GM18507 (cell line): ENCODE results near the gene CACUL1.
"Not testable (repeated sequence)": the region's sequence is repeated elsewhere in the genome, so short reads cannot be mapped to it uniquely, and the experiment has no call there.

ENCODE experiments used
- DNase-seq: peaks from one replicate; pipeline ENCODE4 v3.0.0; 2011; ENCODE audit warnings: low read depth; ENCODE audit not compliant: insufficient read length; ENCODE audit errors: extremely low spot score
- FAIRE-seq: peaks from 2 replicates; lab custom pipeline; 2011; peaks lifted over from hg19 to GRCh38; lab: Jason Lieb, UNC

CACUL1 gene

GRCh38 chr10:118666350-118666749 lies 88.4 kb downstream of the CACUL1 start:
- FAIRE-seq: no peak
- DNase-seq: no peak

- FAIRE-seq (no peak), DNase-seq (no peak)
Measured at GRCh38 chr10:118664321-118664720, 90.4 kb downstream of the CACUL1 start.

GRCh38 chr10:118663176-118663575 lies 91.6 kb downstream of the CACUL1 start:
- FAIRE-seq (no peak), DNase-seq (no peak)

DNA sequence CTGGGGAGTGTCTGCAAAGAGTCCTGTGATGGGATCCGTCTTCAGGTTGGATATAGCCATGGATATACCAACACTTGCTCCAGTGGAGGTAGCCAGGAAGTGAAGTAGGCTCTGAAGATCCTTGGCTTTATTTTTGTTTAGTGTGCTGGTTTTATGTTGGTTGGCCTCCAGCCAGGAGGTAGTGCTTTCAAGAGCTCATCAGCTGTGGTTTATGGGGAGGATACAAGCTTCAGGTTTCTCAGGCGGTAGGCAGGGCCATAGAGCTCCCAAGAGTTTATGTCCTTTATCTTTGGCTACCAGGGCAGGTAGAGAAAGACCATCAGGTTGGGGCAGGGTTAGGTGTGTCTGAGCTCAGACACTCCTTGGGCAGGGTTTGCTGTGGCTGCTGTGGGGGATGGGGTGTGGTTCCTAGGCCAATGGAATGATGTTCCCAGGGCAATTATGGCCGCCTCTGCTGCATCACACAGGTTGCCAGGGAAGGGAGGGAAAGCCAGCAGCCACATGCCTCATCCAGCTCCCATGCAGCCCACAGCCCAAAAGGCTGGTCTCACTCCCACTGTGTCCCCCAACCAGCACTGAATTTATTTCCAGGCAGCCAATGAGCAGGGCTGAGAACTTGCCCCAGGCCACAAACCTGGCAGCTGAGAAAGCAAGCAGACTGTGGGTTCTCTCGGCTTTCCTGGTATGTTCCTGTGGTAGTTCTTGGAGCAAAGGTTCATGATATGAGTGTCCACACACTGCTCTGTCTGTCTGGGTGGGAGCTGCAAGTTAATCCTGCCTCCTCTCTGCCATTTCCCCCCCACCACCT lies 92.3 kb downstream of the CACUL1 start:
- FAIRE-seq (no peak), DNase-seq (no peak)

DNA sequence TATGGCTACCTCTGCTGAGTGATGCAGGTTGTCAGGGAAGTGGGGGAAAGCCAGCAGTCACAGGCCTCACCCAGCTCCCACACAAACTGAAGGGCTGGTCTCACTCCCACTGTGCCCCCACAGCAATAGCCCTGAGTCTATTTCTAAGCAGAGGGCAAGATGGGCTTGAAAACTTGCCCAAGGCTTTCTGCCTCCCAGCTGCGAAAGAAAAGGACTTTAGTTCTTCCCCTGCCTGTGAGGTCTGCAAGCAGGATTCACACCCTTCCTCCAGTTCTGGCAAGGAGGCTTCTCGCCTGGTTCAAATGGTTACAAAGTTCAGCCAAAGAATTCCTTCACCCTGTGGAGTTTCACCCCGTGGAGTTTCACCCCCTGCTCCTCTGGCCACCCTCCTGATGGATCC lies 96.0 kb downstream of the CACUL1 start:
- no peak for FAIRE-seq
- no peak for DNase-seq

DNA sequence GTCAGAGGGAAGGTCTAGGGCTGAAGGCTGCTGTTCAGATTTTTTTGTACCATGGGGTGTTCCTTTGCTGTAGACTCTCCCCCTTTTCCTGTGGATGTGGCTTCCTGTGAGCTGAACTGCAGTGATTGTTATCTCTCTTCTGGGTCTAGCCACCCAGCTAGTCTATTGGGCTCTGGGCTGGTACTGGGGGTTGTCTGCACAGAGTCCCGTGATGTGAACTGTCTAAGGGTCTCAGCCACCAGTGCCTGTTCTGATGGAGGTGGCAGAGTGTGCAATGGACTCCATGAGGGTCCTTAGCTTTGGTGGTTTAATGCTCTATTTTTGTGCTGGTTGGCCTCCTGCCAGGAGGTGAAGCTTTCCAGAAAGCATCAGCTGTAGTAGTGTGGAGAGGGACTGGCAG lies 96.6 kb downstream of the CACUL1 start:
- not testable (repeated sequence) for DNase-seq, FAIRE-seq

GRCh38 chr10:118645294-118645693 lies 109.5 kb downstream of the CACUL1 start:
- not testable (repeated sequence) for DNase-seq

DNA sequence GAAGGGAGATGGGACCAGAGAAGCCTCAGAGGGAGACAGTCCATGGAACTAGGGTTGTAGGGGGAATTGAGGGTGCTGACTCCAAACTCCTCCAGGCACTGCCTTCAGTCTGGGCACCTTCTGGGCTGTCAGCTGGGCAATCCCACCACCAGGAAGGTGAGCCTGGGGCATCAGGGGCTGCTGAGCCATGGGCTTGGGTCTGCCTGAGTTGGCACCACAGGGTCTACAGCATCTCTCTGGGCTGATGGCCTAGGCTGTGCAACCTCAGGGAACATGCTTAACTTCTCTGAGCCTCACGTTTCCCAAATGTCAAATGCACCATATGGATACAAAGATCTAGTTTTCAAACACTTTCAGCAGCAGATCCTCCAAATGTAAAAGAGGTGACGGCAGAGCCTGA lies 112.5 kb downstream of the CACUL1 start:
- no peak for DNase-seq

More at GRCh38 chr10:118645294-118645693, 109.5 kb downstream of the CACUL1 start:
- FAIRE-seq: not testable (repeated sequence)

GRCh38 chr10:118638680-118639079 lies 116.1 kb downstream of the CACUL1 start:
- FAIRE-seq: no peak
- DNase-seq: no peak

More for the DNA sequence above, 112.5 kb downstream of the CACUL1 start:
- FAIRE-seq: no peak

DNA sequence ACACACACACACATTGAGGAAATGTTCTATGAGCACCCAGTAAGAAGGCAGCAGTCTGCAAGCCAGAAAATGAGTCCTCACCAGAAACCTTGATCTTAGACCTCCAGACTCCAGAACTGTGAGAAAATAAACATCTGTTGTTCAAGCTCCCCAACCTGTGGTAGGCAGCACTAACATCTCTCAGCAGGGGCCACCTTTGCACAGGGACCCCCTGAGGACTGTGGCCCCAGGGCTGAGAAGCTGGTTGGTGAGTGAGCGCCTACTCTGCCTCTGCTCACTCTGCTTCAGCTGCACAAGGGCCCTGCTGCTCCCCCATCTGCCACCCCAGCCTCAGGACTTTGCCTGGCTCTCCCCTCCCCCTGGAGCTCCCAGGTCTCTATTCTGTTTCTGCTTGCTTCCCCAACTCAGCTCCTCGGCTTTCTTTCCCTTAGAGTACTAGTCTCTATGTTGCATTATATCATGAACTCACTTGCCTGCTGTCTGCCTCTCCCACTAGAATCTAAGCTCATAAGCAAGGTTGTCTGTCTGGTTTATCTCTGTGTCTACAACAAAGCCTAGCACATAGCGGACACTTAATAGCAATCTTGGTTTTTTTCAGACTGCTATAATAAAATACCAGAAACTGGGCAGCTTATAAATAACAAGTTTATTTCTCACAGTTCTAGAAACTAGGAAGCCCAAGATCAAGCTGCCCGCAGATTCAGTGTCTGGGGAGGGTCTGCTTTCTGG lies 118.9 kb downstream of the CACUL1 start:
- FAIRE-seq (no peak), DNase-seq (no peak)

GRCh38 chr10:118633786-118634185 lies 121.0 kb downstream of the CACUL1 start:
- DNase-seq: no peak
- no peak for FAIRE-seq

GRCh38 chr10:118629211-118629610 lies 125.6 kb downstream of the CACUL1 start:
- no peak for DNase-seq
- FAIRE-seq: no peak

GRCh38 chr10:118628397-118628796 lies 126.4 kb downstream of the CACUL1 start:
- DNase-seq (no peak), FAIRE-seq (no peak)

DNA sequence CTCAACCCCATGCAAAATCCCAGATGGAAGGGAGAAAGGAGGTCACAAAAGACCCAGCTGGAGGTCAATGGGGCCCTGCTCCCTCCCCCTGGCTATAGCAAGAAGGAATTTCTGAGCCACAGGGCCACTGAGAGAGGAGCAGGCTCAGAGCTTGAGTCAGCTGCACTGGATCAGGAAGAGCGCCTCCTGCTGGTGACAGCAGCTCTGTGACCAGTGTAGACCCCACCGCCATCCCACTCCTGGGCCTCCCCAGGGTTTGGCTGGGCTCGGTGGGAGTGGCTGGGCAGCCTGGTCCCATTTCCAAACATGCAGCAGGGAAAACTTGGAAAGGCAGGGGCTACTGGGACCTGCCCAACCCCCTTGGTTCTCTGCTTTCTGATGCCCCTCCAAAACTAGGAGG lies 127.8 kb downstream of the CACUL1 start:
- FAIRE-seq: no peak

More for the DNA sequence above, 127.8 kb downstream of the CACUL1 start:
- no peak for DNase-seq
